Measurements from ENCODE around the gene HAPLN2.
"Not testable (repeated sequence)": the region's sequence is repeated elsewhere in the genome, so short reads cannot be mapped to it uniquely, and the experiment has no call there.

HAPLN2 gene

DNA sequence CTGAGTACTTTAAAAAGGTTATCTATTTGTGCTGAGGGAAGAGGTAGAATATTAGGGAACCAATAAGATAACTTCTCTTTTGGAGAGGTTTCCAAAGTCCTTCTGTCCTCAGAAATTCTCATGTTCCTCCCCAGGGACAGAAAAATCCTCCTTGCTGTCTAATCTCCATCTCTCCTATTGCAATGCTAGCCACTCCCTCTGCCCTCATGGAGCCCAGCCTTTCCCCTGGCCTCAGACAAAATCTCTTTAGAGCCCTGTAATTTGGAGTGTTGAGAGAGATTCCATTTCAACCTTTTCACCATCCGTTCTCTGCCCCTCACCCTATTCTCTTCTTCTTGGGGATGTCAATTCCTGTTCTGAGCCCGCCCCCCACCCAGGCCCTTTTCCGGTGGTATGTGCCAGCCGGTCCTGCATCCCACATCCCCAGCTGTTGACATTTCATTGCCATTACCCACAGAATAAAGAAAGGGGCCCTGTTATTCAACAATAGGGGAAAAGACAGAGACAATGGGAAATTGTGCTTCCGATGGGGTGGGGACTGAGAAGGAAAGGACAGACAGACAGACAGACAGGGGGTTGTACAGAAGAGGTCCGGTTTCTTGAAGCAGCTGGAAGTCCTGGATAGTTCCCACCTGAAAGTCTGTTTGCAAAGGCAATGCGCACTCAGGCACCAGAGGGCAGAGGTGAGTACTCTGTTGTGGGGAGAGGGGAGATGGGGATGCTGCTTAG is at the start of gene HAPLN2:
HAPLN2 (plus strand) TSS at position 563 of the 729 bp plus-strand sequence. CDS start 4,076 bp downstream, outside the sequence.
- DNase-seq (ENCODE audit: low read depth): no peak

DNA sequence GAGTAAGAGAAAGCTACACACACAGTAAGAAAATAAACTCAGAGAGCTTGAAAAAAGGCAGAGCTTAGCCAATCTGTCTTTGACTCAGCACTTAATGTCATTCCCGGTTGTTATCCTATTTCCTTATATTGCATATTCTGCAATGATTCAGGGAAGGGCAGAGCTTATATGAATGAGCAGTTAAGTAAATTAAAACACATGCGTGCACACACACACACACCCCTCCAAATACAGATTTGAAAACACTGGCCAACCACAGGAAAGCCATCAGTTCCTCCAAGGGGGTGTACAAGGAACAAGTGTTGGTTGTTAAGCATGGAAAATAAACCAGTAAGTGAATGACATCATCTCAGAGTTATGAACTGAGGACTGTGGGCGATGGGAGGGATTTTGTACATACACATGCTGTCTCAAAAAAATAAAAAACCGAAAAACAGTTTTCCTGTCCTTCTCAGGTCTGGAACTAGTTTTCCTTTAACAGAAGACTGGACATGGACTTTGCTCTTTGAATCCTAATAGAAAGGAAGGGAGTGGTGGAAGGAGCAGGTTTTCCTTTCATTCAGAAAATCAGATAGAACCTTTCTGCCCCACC is 47.9 kb upstream of the HAPLN2 start:
- DNase-seq (ENCODE audit: low read depth): peak; percentile 85

DNA sequence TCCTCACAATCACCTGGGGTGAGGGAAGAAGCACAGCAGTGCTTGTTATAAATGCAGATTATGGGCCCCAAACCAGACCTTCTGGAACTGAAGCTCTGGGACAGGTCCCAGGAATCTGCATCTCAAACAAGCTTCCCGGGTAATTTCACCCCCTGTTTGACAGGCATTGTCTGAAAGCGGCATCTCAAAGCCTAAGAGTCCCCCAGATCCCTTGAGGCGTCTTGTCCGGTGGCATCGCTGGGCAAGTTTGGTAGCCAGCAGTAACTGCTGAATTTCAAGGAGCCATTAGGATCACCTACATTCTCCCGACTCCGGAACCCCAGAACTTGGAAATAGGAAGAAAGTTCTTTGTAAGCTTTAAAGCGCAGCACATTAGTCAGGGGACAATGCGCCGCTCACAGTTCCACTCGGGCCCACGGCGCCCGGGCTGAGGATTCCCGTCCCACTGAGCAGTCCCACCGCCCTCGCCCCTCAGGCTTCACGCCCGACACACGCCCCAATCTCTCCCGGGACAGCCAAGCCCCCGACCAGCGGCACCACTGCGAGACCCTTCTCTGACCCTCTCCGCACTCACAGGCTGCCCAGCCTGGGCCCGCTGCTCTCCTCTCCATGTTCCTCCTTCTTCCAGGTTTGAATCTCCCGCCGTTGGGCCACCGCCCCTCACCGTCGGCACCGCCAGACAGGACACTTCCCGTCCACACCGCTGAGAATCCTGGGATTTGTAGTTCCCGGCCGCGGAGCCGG is 47.1 kb upstream of the HAPLN2 start, which contains the start of gene IQGAP3:
IQGAP3 (minus strand) TSS at position 647 of the 744 bp plus-strand sequence; CDS start at position 611, 36 bp downstream.
- peak; percentile 70 for DNase-seq (ENCODE audit: low read depth)

DNA sequence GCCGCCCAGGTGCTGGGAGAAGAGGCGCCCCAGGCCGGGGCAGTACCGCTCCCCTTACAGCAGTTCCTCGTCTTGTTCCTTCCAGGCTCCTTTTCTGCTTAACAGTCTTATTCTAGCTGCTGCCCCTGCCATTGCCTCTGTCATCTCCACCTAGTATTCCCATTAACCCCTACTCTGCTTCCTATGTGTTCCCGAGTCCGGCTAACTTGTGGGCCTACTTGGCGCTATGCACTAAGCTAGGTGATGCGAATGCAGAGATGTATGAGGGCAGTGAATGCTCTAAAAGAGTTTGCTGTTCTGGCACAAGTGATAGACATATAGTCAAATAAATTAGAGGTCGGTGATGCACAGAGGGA is 46.6 kb upstream of the HAPLN2 start:
- DNase-seq (ENCODE audit: low read depth): no peak

DNA sequence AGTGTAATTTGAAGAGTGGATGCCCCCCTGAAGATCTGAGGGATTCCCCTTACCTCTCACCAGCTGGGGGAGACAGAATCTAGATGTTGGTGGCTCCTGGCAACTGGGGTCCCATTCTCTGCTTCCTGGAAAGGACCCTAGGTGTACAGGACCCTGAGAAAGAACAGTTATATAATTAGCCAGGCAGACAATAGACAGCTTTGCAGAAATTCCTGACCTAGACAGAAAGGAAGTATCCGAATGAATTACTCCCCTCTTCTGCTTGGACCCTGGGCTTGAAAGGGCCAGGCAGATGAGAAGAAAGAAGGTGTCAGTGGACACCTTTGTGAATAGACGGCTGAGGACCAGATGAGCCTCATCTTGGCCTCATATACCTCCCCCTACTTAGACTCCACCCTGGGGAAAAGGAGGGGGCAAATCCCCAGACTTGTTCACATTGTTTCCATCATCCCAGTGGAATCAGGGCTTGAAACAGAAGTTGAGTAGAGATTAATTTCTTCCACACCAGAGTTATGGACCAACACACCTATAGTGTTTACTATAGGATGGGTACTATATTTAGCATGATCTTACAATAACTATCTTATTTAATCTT is 45.1 kb upstream of the HAPLN2 start:
- DNase-seq (ENCODE audit: low read depth): no peak

DNA sequence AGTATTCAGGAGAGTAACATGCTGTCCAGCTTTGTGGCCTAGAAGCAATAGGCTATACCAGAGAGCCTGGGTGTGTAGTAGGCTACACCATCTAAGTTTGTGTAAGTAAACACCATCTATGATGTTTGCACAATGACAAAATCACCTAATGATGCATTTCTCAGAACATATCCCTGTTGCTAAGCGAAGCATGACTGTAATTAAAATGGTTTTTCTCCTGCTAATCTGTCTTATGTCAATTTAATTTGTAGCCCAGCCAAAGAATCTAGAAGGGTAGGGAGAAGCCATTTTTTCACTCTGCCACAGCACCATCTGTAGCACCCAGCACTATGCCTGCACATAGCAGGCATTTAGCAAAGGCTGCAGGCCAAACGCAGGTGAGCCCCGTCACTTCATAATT is 41.7 kb upstream of the HAPLN2 start:
- no peak for DNase-seq (ENCODE audit: low read depth)

DNA sequence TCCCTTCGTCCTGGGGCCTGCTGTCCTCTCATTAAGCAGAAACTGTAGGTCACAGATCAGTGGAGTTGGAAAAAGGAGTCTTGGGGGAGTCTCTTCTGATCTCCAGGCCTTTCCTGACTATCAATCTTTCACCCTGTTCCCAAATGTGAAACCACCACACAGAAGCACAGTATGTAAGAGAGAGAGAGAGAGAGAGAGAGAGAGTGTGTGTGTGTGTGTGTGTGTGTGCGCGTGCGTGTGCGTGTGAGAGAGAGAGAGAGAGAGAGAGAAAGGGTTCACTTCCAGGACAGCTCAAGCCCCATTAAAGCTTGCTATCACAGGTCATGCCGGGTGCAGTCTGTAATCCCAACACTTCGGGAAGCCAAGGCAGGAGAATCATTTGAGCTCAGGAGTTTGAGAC is 41.2 kb upstream of the HAPLN2 start:
- DNase-seq (ENCODE audit: low read depth): no peak

DNA sequence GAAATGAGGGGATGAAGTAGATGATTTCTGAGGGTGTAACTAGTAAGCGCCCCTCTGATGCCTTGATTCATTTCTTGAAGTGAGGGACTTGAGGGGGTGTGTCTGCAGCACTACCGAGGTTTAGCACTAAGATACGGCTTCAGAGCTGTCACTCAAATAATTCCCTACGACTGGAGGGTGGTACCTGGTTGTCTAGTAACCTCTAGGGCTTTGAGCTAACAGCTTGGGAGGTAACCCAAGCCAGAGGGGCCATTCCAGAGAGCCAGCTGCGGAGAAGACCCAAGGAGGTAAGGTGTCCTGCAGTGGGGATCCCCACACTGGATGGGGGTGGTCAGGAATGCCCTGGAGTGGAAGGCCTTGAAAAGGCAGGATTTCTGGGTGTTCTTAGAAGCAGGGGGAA is 39.7 kb upstream of the HAPLN2 start, which contains the start of gene TTC24:
TTC24 (plus strand) TSS at position 252 of the 400 bp plus-strand sequence. CDS start 1,642 bp downstream, outside the sequence.
- no peak for DNase-seq (ENCODE audit: low read depth)

DNA sequence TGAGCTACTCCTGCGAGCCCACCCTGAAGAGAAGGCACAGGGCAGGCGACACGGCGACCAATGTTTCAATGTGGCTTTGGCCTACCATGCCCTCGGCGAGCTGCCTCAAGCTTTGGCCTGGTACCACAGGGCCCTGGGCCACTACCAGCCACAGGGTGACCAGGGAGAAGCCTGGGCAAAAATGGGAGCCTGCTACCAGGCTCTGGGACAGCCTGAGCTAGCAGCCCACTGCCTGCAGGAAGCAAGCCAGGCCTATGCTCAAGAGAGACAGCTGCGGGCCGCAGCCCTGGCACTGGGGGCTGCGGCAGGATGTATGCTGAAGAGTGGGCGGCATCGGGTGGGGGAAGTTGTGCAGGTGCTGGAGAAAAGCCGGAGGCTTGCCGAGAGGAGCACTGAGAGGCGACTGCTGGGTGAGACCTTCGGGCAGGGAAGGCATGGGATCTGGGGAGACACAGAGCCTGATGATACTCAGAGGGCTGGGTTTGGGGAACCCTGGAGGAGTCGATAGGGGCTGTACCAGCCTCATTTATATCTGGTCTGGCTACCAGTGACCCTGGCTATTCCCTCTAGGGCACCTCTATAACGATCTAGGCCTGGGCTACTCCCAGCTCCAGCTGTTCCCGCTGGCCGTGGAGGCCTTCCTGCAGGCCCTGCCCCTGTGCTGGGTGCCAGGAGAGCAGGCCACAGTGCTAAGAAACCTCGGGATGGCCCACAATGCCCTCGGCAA is 37.4 kb upstream of the HAPLN2 start:
- DNase-seq (ENCODE audit: low read depth): no peak

DNA sequence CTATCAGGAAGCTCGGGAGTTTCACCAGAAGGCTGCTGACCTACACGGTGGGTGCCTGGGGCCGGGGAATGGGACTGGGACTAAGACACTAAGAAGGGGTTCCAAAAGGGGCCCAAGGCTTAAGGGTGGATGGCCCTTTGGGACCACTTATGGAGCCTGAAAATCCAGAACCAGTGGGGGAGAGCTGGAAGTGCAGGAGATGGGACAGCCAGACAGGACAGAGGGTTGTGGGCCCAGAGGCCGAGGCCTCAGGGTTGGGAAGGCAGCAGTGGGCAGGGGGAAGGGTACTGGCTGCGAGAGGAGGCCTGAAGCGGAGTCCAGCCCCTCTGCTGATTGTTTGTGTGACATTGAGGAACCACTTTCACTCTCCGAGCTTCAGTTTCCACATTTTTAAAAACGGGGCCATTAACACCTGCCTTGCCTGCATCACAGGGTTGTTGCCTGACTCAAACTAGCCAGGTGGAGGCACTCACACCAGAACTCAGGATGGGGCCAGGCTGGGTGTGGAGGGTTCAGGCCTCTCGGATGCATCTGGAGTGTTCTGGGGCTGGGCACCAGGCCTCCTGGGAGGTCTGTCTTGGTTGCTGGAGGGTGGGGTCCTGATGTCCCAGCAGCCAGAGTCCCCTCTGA is 36.7 kb upstream of the HAPLN2 start:
- no peak for DNase-seq (ENCODE audit: low read depth)

DNA sequence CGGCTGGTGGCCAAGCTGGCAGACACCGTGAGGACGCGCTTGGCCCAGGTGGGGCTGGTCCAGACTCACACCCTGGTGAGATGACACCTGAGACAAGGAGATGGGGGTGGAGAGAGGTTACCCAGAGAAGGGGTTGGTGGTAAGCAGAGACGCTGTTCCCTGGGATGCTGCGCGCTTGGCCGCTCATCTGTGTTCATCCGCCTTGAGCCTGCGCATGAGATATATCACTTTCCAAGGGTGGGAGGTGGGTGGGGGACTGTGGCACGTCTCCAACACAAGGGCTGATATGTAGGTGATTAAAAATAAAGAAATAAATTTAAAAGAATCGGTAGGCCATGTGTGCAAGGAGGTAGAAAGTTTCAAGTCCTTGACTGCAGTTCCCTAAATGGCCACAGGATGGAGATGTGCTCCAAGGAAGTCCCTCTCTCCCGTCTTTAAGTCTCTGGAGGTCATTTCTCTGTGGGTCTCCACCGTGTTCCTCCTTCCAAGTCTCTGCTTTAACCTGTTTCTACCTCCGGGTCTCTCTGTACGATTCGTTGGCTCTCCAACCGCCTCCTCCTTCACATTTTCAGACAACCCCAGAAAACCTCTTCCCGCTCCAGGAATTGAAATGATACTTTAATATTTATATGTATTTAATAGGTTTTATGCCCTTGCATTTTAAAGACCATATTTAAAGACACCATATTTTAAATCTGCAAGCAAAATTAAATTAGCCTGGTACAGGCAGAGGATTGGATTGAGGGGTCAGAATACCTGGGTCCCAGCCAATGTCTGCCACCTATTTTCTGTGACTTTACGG is 35.2 kb upstream of the HAPLN2 start:
- DNase-seq (ENCODE audit: low read depth): peak; percentile 72

DNA sequence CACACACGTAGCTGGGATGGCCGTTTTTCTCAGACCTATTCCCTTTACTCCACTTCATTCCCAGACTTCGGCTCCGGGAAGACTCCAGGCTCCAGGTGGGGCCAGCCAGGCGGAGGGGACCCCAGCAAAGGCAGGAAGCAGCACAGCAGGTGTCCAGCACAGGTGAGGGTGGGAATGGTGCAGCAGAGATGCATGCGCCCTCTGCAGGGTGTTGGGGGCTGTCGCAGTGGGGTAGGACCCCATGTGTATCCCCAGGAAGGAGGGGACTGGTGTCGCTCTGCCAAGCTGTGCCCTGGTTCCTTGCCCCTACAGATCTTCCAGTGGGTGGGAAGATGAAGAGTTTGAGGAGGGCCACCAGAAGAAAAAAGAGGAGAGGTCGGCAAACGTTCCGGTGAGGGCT is 34.4 kb upstream of the HAPLN2 start:
- DNase-seq (ENCODE audit: low read depth): no peak

DNA sequence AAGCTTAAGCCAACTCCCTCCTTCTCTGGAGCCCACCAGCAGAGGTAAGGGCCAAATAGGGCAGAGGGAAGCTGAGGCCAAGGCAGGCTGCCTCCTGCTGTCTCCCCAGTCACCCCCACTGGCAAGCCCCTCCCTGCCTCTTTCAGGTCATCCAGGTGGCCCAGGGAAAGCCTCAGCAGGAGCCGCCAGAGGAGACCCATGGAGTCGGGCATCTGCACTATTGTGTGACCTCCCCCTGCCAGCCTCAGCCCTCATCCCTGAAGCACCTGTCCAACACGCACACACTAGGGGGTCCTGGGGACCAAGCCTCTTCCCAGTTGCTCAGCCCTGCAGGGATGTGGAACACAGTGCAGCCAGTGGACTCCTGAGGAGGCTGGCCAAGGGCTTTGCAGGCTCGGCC is 32.9 kb upstream of the HAPLN2 start:
- no peak for DNase-seq (ENCODE audit: low read depth)

DNA sequence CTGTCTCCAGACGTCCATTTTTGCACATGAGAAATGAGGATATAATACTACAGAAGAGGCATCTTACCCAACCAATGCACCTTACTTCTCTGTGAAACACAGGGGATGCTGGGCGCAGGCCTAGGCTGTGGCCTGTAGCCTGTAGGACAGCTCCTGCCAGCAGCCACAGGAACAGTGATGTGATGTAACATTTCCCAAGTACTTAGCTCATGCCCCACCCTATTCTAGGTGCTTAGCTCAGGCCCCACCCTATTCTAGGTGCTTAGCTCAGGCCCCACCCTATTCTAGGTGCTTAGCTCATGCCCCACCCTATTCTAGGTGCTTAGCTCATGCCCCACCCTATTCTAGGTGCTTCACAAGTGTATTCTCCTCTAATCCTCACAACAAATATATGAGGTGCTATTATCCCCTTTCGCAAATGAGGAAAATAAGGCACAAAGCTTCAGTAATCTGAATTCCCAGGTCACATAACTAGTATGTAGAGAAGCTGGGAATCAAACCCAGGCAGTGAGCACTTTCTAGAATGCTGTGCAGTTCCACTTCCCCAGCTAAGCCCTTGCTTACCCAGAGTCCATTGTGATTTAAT is 32.2 kb upstream of the HAPLN2 start:
- DNase-seq (ENCODE audit: low read depth): no peak

DNA sequence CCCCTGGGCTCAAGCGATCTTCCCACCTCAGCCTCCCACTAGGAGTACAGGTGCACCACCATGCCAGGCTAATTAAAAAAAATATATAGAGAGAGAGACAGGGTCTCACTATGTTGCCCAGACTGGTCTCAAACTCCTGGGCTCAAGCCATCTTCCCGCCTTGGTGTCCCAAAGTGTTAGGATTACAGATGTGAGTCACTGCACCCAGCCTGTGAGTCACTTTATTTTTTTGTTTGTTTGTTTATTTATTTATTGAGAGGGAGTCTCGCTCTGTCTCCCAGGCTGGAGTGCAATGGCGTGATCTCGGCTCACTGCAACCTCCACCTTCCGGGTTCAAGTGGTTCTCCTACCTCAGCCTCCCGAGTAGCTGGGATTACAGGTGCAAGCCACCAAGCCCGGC is 31.3 kb upstream of the HAPLN2 start:
- DNase-seq (ENCODE audit: low read depth): not testable (repeated sequence)

DNA sequence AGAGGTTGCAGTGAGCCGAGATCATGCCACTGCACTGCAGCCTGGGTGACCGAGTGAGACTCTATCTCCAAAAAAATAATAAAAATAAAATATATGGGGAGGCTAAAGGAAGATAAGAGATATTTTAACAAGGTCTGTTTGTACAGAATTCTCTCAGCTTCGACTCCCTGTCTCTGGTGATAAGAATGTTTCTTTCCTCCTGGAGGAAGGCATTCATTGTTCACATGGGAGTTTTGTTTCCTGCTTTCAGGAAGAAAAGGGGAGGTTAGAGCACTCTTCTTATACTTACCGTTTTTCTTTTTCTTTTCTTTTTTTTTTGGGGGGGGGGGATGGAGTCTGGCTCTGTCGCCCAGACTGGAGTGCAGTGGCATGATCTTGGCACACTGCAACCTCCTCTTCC is 29.7 kb upstream of the HAPLN2 start:
- DNase-seq (ENCODE audit: low read depth): no peak

DNA sequence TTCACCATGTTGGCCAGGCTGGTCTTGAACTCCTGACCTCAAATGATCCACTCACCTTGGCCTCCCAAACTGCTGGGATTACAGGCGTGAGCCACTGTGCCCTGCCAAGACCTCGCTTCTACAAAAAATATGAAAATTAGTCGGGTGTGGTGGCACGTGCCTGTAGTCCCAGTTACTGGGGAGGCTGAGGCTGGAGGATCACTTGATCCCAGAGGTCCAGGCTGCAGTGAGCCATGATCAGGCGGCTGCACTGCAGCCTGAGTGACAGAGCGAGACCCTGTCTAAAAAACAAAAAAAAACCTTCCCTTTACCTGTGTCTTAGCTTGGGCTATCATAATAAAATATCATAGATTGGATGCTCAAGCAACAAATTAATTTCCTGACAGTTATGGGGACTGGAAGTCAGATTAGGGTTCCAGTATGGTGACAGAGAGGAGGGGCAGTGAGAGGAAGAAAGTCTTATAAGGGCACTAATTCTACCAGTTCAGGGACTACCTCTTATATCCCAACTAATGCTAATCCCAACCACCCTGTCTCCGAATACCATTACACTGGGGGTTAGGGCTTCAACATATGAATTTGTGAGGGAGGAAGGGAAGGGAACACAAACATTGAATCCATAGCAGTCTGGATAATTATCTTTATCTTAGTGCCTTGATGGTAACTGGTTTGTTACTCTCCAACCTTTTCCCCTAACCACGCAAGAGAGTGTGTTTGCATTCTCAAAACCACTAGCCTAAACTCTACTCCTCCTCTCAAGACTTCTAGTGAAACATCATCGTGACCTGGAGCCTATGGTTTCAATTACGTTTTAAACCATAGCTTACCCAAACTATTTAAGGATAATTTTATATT is 28.7 kb upstream of the HAPLN2 start:
- no peak for DNase-seq (ENCODE audit: low read depth)

DNA sequence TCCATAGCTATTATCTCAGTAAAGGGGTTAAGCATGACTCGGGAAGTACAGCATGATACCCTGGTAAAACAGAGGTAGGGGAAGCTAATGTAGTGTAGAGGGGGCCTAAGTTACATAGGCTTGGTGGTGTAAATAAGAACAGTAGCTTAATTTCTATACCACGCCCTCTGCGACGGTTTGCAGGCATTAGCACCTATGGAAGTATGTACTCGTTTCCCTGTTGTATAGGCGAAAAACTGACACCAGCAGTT is 28.1 kb upstream of the HAPLN2 start:
- DNase-seq (ENCODE audit: low read depth): no peak

DNA sequence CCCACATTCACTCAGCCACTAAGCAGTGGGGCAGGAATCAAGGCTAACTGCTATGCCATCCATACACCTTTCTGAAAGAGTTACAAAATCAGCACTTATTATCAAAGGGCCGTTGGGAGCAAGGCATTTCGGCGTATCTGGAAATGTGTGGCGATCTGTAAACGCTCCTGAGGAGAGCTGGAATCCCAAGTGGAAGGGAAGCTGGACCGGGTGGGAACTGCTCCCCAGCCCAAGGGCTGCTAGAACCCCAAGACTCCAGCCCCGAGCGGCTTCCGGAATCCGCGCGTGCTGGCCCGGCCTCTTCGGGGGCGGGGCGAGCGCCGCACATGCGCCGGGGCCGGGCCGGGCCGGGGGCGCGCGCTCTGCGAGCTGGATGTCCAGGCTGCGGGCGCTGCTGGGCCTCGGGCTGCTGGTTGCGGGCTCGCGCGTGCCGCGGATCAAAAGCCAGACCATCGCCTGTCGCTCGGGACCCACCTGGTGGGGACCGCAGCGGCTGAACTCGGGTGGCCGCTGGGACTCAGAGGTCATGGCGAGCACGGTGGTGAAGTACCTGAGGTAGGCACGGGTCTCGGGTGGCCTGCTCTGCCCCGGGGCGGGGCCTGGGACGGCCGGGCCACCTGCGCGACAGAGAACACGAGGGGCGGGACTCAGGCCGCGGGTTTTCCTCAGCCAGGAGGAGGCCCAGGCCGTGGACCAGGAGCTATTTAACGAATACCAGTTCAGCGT is 27.6 kb upstream of the HAPLN2 start, which contains the start of gene NAXE:
NAXE (plus strand) TSS at position 345 of the 726 bp plus-strand sequence; CDS start at position 374, 29 bp downstream.
- DNase-seq (ENCODE audit: low read depth): peak; percentile 38

Data from fibroblast of gingiva (primary cell).